ENCODE data around the gene KXD1. TPM values are rescaled to one million over a fixed set of nuclear protein-coding genes. Genes with fewer than 3 reads are reported as not detected.

KXD1 gene
- total and polyA plus RNA-seq, 2 donors (not counting 1 experiment from before 2014, with no cell fraction given): 63.3 to 108 TPM

DNA sequence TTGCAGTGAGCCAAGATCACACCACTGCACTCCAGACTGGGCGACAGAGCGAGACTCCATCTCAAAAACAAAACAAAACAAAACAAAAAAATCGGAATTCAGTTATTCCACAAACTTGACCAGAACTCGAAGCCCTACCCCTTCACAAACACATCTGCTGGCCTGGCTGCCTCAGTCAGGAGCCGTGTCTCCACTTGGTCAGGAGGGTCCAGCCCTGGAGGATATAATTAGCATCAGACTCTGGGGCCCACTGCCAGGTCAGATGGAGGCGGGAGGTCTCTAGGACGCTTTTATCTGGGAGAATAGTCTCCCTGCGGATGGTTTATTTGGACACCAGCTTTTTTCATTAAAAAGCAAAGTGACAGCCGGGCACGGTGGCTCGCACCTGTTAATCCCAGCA, 43.8 kb upstream of the KXD1 start:
- Histone ChIP-seq H3K79me2 (ENCODE audit: control insufficient read depth, insufficient read depth, low read length) (peaks cover 87% of the 10 kb centered on the region), H3K4me2 (ENCODE audit: extremely low read depth, insufficient read depth, low read length) (no peak overlapping the region), H3K27me3 (ENCODE audit: control insufficient read depth, insufficient read depth, low read length) (no peaks in the 10 kb centered on the region), H3K9ac (ENCODE audit: insufficient read depth, low read length) (no peak overlapping the region), H3K27ac (ENCODE audit: insufficient read depth, low read length) (peak overlapping the region; percentile 63), H3K4me3 (replicated peaks in 1 of 4; ENCODE audit: control extremely low read depth in 1 of 4, insufficient read depth in 1 of 4, low read depth in 3 of 4, low read length in 4 of 4) (no peak overlapping the region), H2AFZ (ENCODE audit: low read length) (no peak overlapping the region), H3K9me3 (ENCODE audit: control insufficient read depth, insufficient read depth, low read depth, low read length) (no peaks in the 10 kb centered on the region), H4K20me1 (ENCODE audit: control insufficient read depth, extremely low read depth, insufficient read depth, low read length) (no peaks in the 10 kb centered on the region), H3K36me3 (ENCODE audit: control insufficient read depth, insufficient read depth, low read length) (no peaks in the 10 kb centered on the region), H3K4me1 (ENCODE audit: control insufficient read depth, extremely low read depth, insufficient read depth, low read length) (peaks cover 19% of the 10 kb centered on the region)
- TF ChIP-seq, protein P1, sequence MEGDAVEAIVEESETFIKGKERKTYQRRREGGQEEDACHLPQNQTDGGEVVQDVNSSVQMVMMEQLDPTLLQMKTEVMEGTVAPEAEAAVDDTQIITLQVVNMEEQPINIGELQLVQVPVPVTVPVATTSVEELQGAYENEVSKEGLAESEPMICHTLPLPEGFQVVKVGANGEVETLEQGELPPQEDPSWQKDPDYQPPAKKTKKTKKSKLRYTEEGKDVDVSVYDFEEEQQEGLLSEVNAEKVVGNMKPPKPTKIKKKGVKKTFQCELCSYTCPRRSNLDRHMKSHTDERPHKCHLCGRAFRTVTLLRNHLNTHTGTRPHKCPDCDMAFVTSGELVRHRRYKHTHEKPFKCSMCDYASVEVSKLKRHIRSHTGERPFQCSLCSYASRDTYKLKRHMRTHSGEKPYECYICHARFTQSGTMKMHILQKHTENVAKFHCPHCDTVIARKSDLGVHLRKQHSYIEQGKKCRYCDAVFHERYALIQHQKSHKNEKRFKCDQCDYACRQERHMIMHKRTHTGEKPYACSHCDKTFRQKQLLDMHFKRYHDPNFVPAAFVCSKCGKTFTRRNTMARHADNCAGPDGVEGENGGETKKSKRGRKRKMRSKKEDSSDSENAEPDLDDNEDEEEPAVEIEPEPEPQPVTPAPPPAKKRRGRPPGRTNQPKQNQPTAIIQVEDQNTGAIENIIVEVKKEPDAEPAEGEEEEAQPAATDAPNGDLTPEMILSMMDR (conservative IDR thresholded peaks at IDR 0.05 in 1 of 2, IDR thresholded peaks at IDR 0.05 in 1 of 2; ENCODE audit: low read depth in 1 of 2, low read length in 2 of 2): no peak
- no peak for TF ChIP-seq EZH2 (IDR thresholded peaks at IDR 0.05; ENCODE audit: low read length, missing control alignments)
- peak in 1 of 2 donors; percentile 21 for DNase-seq (ENCODE audit: low read depth in 2 of 2)

DNA sequence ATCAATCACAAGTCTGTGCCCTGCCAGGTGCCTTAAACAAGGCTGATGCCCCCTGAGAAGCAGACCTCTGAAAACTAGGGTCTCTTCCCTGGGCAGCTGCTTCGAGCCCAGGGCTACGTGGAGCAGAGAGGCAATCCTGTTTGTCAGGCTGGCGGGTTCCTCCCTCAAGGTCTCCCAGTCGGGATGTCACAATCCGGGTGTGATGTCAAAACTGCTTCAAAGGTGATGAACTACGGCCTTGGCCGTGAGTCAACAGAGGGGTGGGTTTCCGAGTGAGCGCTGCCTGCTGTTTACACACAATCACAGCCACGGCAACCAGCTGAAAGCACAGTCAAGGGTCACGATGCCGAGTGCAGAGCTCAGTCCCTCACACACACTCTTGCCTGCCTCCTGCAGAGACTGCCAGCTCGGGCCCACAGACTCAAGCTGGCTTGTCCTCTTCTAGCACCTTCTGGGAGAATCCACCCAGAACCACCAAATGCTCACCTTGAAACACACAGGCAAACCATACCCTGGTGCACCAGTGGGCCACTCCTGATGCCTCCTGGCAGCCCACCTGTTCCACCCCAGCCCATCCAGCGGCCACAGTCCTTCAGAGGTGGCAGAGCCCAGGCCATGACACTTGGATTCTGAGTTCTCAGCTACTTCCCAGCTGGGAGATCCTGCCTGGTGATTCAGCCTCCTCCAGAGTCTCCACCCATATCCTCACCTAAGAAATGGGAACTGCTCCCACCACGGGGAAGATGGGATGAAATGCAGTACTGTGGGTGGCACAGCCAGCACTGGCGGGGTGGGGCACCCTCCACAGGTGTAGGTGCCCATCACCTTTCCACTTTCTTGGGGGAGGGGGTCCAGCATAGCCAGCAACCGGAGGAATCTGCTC, 42.6 kb upstream of the KXD1 start:
- Histone ChIP-seq H3K9ac (ENCODE audit: insufficient read depth, low read length) (peak overlapping the region; percentile 55), H3K79me2 (ENCODE audit: control insufficient read depth, insufficient read depth, low read length) (peaks cover 85% of the 10 kb centered on the region), H3K4me1 (ENCODE audit: control insufficient read depth, extremely low read depth, insufficient read depth, low read length) (peaks cover 22% of the 10 kb centered on the region), H3K27ac (ENCODE audit: insufficient read depth, low read length) (peak overlapping the region; percentile 75), H3K4me2 (ENCODE audit: extremely low read depth, insufficient read depth, low read length) (peak overlapping the region; percentile 51), H2AFZ (ENCODE audit: low read length) (no peak overlapping the region), H3K27me3 (ENCODE audit: control insufficient read depth, insufficient read depth, low read length) (no peaks in the 10 kb centered on the region), H3K9me3 (ENCODE audit: control insufficient read depth, insufficient read depth, low read depth, low read length) (no peaks in the 10 kb centered on the region), H3K4me3 (replicated peaks in 1 of 4; ENCODE audit: control extremely low read depth in 1 of 4, insufficient read depth in 1 of 4, low read depth in 3 of 4, low read length in 4 of 4) (no peak overlapping the region), H3K36me3 (ENCODE audit: control insufficient read depth, insufficient read depth, low read length) (no peaks in the 10 kb centered on the region), H4K20me1 (ENCODE audit: control insufficient read depth, extremely low read depth, insufficient read depth, low read length) (no peaks in the 10 kb centered on the region)
- TF ChIP-seq EZH2 (IDR thresholded peaks at IDR 0.05; ENCODE audit: low read length, missing control alignments): no peak
- TF ChIP-seq, protein P1 (conservative IDR thresholded peaks at IDR 0.05 in 1 of 2, IDR thresholded peaks at IDR 0.05 in 1 of 2; ENCODE audit: low read depth in 1 of 2, low read length in 2 of 2): no peak
- DNase-seq (ENCODE audit: low read depth in 2 of 2): peak in 1 of 2 donors; percentile 92

DNA sequence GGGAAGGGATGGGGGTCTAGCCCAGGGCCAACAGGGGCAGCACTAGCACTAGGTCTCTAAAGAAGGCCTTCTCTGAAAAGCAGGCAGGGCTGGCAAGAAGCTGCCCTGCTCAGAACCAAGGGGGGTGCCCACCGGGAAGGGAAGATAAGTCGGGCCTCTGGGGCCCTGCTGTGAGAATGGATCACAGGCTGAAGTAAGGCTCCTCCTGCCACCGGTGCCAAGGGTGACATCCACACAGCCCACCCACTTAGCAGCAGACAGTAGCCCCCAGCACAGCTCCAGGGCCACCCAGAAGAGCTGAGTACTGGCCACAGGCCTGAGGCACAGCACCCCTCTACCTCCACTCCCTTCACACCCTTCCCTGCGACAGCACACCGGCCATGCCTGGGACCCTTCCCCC, 41.7 kb upstream of the KXD1 start:
- H3K9me3 ChIP-seq (ENCODE audit: control insufficient read depth, insufficient read depth, low read depth, low read length): no peaks in the 10 kb centered on the region
- H3K79me2 ChIP-seq (ENCODE audit: control insufficient read depth, insufficient read depth, low read length): peaks cover 87% of the 10 kb centered on the region

More for the DNA sequence above, 41.7 kb upstream of the KXD1 start:
- Histone ChIP-seq H2AFZ (ENCODE audit: low read length) (no peak overlapping the region), H3K4me3 (replicated peaks in 1 of 4; ENCODE audit: control extremely low read depth in 1 of 4, insufficient read depth in 1 of 4, low read depth in 3 of 4, low read length in 4 of 4) (no peak overlapping the region), H3K4me1 (ENCODE audit: control insufficient read depth, extremely low read depth, insufficient read depth, low read length) (peaks cover 22% of the 10 kb centered on the region), H3K9ac (ENCODE audit: insufficient read depth, low read length) (no peak overlapping the region), H3K36me3 (ENCODE audit: control insufficient read depth, insufficient read depth, low read length) (no peaks in the 10 kb centered on the region), H4K20me1 (ENCODE audit: control insufficient read depth, extremely low read depth, insufficient read depth, low read length) (no peaks in the 10 kb centered on the region), H3K27me3 (ENCODE audit: control insufficient read depth, insufficient read depth, low read length) (no peaks in the 10 kb centered on the region), H3K27ac (ENCODE audit: insufficient read depth, low read length) (peak overlapping the region; percentile 75), H3K4me2 (ENCODE audit: extremely low read depth, insufficient read depth, low read length) (no peak overlapping the region)
- no peak for TF ChIP-seq EZH2 (IDR thresholded peaks at IDR 0.05; ENCODE audit: low read length, missing control alignments)
- TF ChIP-seq, protein P1 (conservative IDR thresholded peaks at IDR 0.05 in 1 of 2, IDR thresholded peaks at IDR 0.05 in 1 of 2; ENCODE audit: low read depth in 1 of 2, low read length in 2 of 2): no peak
- no peak for DNase-seq (ENCODE audit: low read depth in 2 of 2)
